ENCODE data around the gene DYNLRB1. TPM values are rescaled to one million over a fixed set of nuclear protein-coding genes. Genes with fewer than 3 reads are reported as not detected.

The DYNLRB1 gene
- total and polyA plus RNA-seq, 9 of the 15 experiments (the other 6 are each of a cell fraction or from before 2014, with no cell fraction given) = 48.7 to 358 (median 121) TPM

GRCh38 chr20:34493646-34494045 lies 22.6 kb upstream of the DYNLRB1 start:
- ATAC-seq (no peak), FAIRE-seq (no peak), DNase-seq (ENCODE audit: extremely low read depth in 1 of 4, low spot score in 3 of 4) (no peak)
- no peaks in the 10 kb centered on the region for H3K9me1 ChIP-seq (ENCODE audit: control insufficient read depth, insufficient read depth, low read length)
- 96% methylated on average over 4 of the region's 4 CpGs for WGBS (ENCODE audit: insufficient coverage, low coverage, missing lambda C conversion rate)
- in situ Hi-C loops (cut with MboI) = no loop called here
- no TSS peak for BruUV-seq (replicated peaks)
- H3K27me3 ChIP-seq (ENCODE audit: control insufficient read depth in 2 of 2, insufficient read depth in 2 of 2, low read length in 2 of 2) = no peaks in the 10 kb centered on the region
- no peak overlapping the region for H2AFZ ChIP-seq (ENCODE audit: low read depth, low read length)
- H4K20me1 ChIP-seq (replicated peaks; ENCODE audit: control insufficient read depth, insufficient read depth, low read length) = no peaks in the 10 kb centered on the region
- no peaks in the 10 kb centered on the region for H3K9me3 ChIP-seq (replicated peaks; ENCODE audit: control insufficient read depth, insufficient read depth, low read depth, low read length)
- H3K4me2 ChIP-seq (ENCODE audit: insufficient read depth, low read length) = no peak overlapping the region
- H3K9ac ChIP-seq (ENCODE audit: insufficient read depth in 1 of 2, low read depth in 2 of 2, low read length in 2 of 2) = no peak overlapping the region
- ChIA-PET POLR2A (no interaction called here), CTCF (ENCODE audit: low intra/inter-chr PET ratio) (no interaction called here)
- no peak overlapping the region for H3K27ac ChIP-seq (ENCODE audit: extremely low read depth, low read depth, low read length)
- H3K4me1 ChIP-seq (replicated peaks in 1 of 2; ENCODE audit: control insufficient read depth in 2 of 2, insufficient read depth in 2 of 2, low read length in 2 of 2) = no peaks in the 10 kb centered on the region
- peaks cover 70% of the 10 kb centered on the region for H3K36me3 ChIP-seq (ENCODE audit: control insufficient read depth, insufficient read depth, low read length)
- H3K4me3 ChIP-seq = no peak overlapping the region
- TF ChIP-seq PRDM10 (IDR thresholded peaks at IDR 0.05; ENCODE audit: partially characterized antibody) (no peak), CHD1 (IDR thresholded peaks at IDR 0.05; ENCODE audit: low read length) (no peak), ZZZ3 (IDR thresholded peaks at IDR 0.05) (no peak), ZNF551 (CRISPR knock-in tag; IDR thresholded peaks at IDR 0.05) (no peak), NBN (IDR thresholded peaks at IDR 0.05; ENCODE audit: low read depth) (no peak), HDAC3 (IDR thresholded peaks at IDR 0.05; ENCODE audit: borderline replicate concordance, partially characterized antibody) (no peak), MYC (IDR thresholded peaks at IDR 0.05; ENCODE audit: low read depth, low read length) (no peak), MYC (CRISPR knock-in tag; IDR thresholded peaks at IDR 0.05; ENCODE audit: borderline replicate concordance, low read depth) (no peak), CHAMP1 (IDR thresholded peaks at IDR 0.05) (no peak), DPF2 (IDR thresholded peaks at IDR 0.05) (no peak), ELF1 (tag; IDR thresholded peaks at IDR 0.05) (no peak), SIRT6 (IDR thresholded peaks at IDR 0.05; ENCODE audit: low read depth, low read length) (no peak)
- H3K79me2 ChIP-seq (ENCODE audit: control insufficient read depth, insufficient read depth, low read length) = 0 out of 3 replicates have a peak, but pooled peaks cover 5% of the 10 kb centered on the region
- intact Hi-C loops (cut with micrococcal nuclease) = no loop called here

Measured in K562 (cell line).